Liver (tissue), 3 donors: Measurements from ENCODE around the gene GPR146.

Experiments used
- HNF4A ChIP-seq, 2 donors: conservative IDR thresholded peaks; 2 replicates each; pipeline ENCODE4 v1.6.1; 2016; ENCODE audit warnings: antibody characterized with exemption in 2 of 2, mild to moderate bottlenecking in 2 of 2
- JUND ChIP-seq, 2 donors: IDR thresholded peaks; 2 replicates each; pipeline ENCODE4 v1.6.1; 2016; ENCODE audit warnings: antibody characterized with exemption in 2 of 2
- RAD21 ChIP-seq, 2 donors: IDR thresholded peaks; 2 replicates each; pipeline ENCODE4 v1.6.1; 2016; ENCODE audit warnings: antibody characterized with exemption in 2 of 2, mild to moderate bottlenecking in 2 of 2
- REST ChIP-seq: IDR thresholded peaks from 2 replicates; pipeline ENCODE4 v1.6.1; 2016; ENCODE audit warnings: antibody characterized with exemption, mild to moderate bottlenecking
- SP1 ChIP-seq: IDR thresholded peaks from 2 replicates; pipeline ENCODE4 v1.6.1; 2018; ENCODE audit warnings: antibody characterized with exemption, mild to moderate bottlenecking
- TAF1 ChIP-seq: conservative IDR thresholded peaks from 2 replicates; pipeline ENCODE4 v1.6.1; 2016; ENCODE audit warnings: antibody characterized with exemption, mild to moderate bottlenecking
- YY1 ChIP-seq: IDR thresholded peaks from 2 replicates; pipeline ENCODE4 v1.6.1; 2016; ENCODE audit warnings: antibody characterized with exemption, mild to moderate bottlenecking
- TF ChIP-seq, protein P1 (sequence below): fragments of 150-350 bp; IDR thresholded peaks from 2 replicates; pipeline ENCODE4 v1.5.1; 2017; ENCODE audit warnings: improper control_type of control experiment, low read depth, low read length; ENCODE audit not compliant: missing input control
- TF ChIP-seq, protein P2 (sequence below): IDR thresholded peaks from 2 replicates; pipeline ENCODE4 v1.6.1; 2016; ENCODE audit warnings: antibody characterized with exemption
- donor health status: healthy.
- donor health status: healthy.

DNA sequence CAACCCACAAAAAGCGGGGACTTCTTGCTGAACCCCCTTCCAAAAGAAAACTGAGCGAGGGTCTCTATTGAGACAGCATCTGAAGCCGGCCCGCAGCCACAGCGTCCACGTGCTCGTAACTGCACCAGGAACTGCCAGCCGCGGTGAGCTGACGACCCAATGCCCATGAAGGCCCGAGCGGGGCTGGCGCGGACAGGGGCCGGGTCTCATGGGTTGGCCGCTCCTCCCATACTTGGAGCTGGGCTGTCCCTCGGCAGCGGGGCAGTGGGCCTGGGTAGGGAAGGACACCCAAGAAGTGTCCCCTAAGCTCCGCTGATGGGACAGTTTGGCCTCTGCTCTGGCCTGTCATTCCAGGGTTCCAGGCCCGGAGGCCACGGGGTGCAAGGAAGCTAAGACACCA is 39.0 kb upstream of the GPR146 start:
- TF ChIP-seq, protein P1, sequence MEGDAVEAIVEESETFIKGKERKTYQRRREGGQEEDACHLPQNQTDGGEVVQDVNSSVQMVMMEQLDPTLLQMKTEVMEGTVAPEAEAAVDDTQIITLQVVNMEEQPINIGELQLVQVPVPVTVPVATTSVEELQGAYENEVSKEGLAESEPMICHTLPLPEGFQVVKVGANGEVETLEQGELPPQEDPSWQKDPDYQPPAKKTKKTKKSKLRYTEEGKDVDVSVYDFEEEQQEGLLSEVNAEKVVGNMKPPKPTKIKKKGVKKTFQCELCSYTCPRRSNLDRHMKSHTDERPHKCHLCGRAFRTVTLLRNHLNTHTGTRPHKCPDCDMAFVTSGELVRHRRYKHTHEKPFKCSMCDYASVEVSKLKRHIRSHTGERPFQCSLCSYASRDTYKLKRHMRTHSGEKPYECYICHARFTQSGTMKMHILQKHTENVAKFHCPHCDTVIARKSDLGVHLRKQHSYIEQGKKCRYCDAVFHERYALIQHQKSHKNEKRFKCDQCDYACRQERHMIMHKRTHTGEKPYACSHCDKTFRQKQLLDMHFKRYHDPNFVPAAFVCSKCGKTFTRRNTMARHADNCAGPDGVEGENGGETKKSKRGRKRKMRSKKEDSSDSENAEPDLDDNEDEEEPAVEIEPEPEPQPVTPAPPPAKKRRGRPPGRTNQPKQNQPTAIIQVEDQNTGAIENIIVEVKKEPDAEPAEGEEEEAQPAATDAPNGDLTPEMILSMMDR: no peak
- TF ChIP-seq REST: no peak
- no peak for TF ChIP-seq JUND (IDR thresholded peaks at IDR 0.05)
- no peak for TF ChIP-seq RAD21 (IDR thresholded peaks at IDR 0.05)
- no peak for TF ChIP-seq YY1
- TF ChIP-seq SP1: no peak
- no peak for TF ChIP-seq HNF4A (conservative IDR thresholded peaks at IDR 0.05)
- TF ChIP-seq, protein P2, sequence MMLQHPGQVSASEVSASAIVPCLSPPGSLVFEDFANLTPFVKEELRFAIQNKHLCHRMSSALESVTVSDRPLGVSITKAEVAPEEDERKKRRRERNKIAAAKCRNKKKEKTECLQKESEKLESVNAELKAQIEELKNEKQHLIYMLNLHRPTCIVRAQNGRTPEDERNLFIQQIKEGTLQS: no peak
- no peak for TF ChIP-seq TAF1
